ENCODE results near the gene LRRTM2.

The LRRTM2 gene

GRCh38 chr5:138824924-138825863 is 49.9 kb downstream of the LRRTM2 start:
- TF ChIP-seq JUND (IDR thresholded peaks at IDR 0.05; ENCODE audit: low read depth): no peak

GRCh38 chr5:138824516-138824915 is 50.6 kb downstream of the LRRTM2 start:
- no peak for DNase-seq (ENCODE audit: low read depth in 1 of 2, low spot score in 1 of 2)
- TF ChIP-seq JUND (IDR thresholded peaks at IDR 0.05; ENCODE audit: low read depth): no peak
- in situ Hi-C loops (cut with HindIII; ENCODE audit: low pct_unique_long_range_greater_than_20kb, low sequenced_read_pairs): no loop called here

More at GRCh38 chr5:138824924-138825863, 49.9 kb downstream of the LRRTM2 start:
- in situ Hi-C loops (cut with HindIII; ENCODE audit: low pct_unique_long_range_greater_than_20kb, low sequenced_read_pairs): no loop called here
- no peak for DNase-seq (ENCODE audit: low read depth in 1 of 2, low spot score in 1 of 2)

DNA sequence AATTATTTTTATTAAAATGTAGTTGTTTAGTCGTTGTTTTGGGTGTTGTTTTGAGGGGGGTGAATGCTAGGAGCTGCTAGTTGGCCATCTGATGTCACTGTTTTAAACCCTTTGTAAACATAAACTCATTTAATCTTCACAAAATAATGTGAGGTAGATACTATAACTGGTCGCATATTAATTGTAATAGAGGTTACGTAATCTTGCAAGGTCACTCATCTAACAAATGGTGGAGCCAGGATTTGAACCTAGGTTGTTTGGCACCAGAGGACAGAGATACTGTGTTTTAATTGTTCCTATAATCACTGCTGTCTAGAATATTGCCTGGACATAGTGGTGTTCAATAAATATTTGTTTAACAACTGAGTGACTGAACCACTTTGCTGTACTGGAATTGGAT is 54.4 kb downstream of the LRRTM2 start:
- in situ Hi-C loops (cut with HindIII; ENCODE audit: low pct_unique_long_range_greater_than_20kb, low sequenced_read_pairs): no loop called here
- DNase-seq (ENCODE audit: low read depth in 1 of 2, low spot score in 1 of 2): no peak
- TF ChIP-seq JUND (IDR thresholded peaks at IDR 0.05; ENCODE audit: low read depth): no peak

- in situ Hi-C loops (cut with HindIII; ENCODE audit: low pct_unique_long_range_greater_than_20kb, low sequenced_read_pairs): no loop called here
- DNase-seq (ENCODE audit: low read depth in 1 of 2, low spot score in 1 of 2): no peak
- TF ChIP-seq JUND (IDR thresholded peaks at IDR 0.05; ENCODE audit: low read depth): no peak
These were observed 56.1 kb downstream of the LRRTM2 start for GRCh38 chr5:138819081-138819480.
